ENCODE data around the gene TWIST1. TPM values are rescaled to one million over a fixed set of nuclear protein-coding genes. Genes with fewer than 3 reads are reported as not detected.

Gene TWIST1
- total RNA-seq, 1 experiment from 2014 or later, result not detected

- H3K23ac ChIP-seq (ENCODE audit: insufficient read length, low read depth, low read length), result no peak overlapping the region
- Mint-ChIP-seq H3K9me3 (peaks cover 0 to 2% of the 10 kb centered on the region in 2 experiments; a peak in 1 of 5 replicates), H3K36me3 (ENCODE audit: insufficient read depth in 1 of 3, low read depth in 3 of 3) (no peaks in the 10 kb centered on the region), H3K4me3 (no peak overlapping the region), H3K27ac (no peak overlapping the region), H3K4me1 (peaks cover 44 to 50% of the 10 kb centered on the region in 2 experiments), H3K27me3 (ENCODE audit: low read depth) (peaks cover 93% of the 10 kb centered on the region)
- no peak overlapping the region for H4K91ac ChIP-seq (ENCODE audit: insufficient read length, low read depth, low read length)
- WGBS (ENCODE audit: extremely low coverage, insufficient read length, low lambda C conversion rate), result no CpG with 5 or more reads among the region's 4 CpGs
- no peak overlapping the region for H3T11ph ChIP-seq (ENCODE audit: low read length)
- H3K4me2 ChIP-seq (ENCODE audit: insufficient read depth, insufficient read length, low read length), result no peak overlapping the region
- H3K18ac ChIP-seq (ENCODE audit: insufficient read length, low read depth, low read length), result no peak overlapping the region
- H2AFZ ChIP-seq (ENCODE audit: low read length), result no peak overlapping the region
- H3K9me3 ChIP-seq (ENCODE audit: control insufficient read depth, low read depth, low read length), result no peaks in the 10 kb centered on the region
- H3K79me2 ChIP-seq (ENCODE audit: insufficient read depth, low read length), result no peaks in the 10 kb centered on the region
- no peak overlapping the region for H2BK120ac ChIP-seq (ENCODE audit: low read depth, low read length, poor library complexity, severe bottlenecking)
- peaks cover 8% of the 10 kb centered on the region for H3K4me1 ChIP-seq (ENCODE audit: insufficient read depth, low read length)
- H2AK5ac ChIP-seq (ENCODE audit: insufficient read length, low read length), result no peak overlapping the region
- H3K9ac ChIP-seq (ENCODE audit: extremely low read depth, insufficient read length, low read length), result no peak overlapping the region
- H3K56ac ChIP-seq (ENCODE audit: insufficient read length, low read depth, low read length), result no peak overlapping the region
- no peak overlapping the region for H3K27ac ChIP-seq (ENCODE audit: insufficient read length, low read depth, low read length)
- no peak overlapping the region for H3K4ac ChIP-seq (ENCODE audit: low read depth, low read length)
- H4K5ac ChIP-seq (ENCODE audit: insufficient read length, low read depth, low read length), result no peak overlapping the region
- H2BK12ac ChIP-seq (ENCODE audit: insufficient read length, low read depth, low read length), result no peak overlapping the region
- H3K27me3 ChIP-seq (ENCODE audit: insufficient read depth, low read length), result peaks cover 45% of the 10 kb centered on the region
- H2BK15ac ChIP-seq (ENCODE audit: low read depth, low read length), result no peak overlapping the region
- H3K23me2 ChIP-seq (ENCODE audit: insufficient read length, low read depth, low read length, poor library complexity, severe bottlenecking), result peaks cover 24% of the 10 kb centered on the region
- no peaks in the 10 kb centered on the region for H4K20me1 ChIP-seq (ENCODE audit: control insufficient read depth, insufficient read depth, insufficient read length)
- H3K79me1 ChIP-seq (ENCODE audit: insufficient read depth, low read depth, low read length, poor library complexity, severe bottlenecking), result no peaks in the 10 kb centered on the region
- no peak overlapping the region for H4K8ac ChIP-seq (replicated peaks; ENCODE audit: insufficient read length, low read depth, low read length)
- H2BK5ac ChIP-seq (ENCODE audit: insufficient read length, low read length), result no peak overlapping the region
- H3K14ac ChIP-seq (ENCODE audit: insufficient read depth, low read length), result no peak overlapping the region
- H2BK20ac ChIP-seq (ENCODE audit: low read depth, low read length, poor library complexity, severe bottlenecking), result no peak overlapping the region
- no peak for TF ChIP-seq CTCF (conservative IDR thresholded peaks at IDR 0.05)
- DNase-seq, result no peak
Observed at GRCh38 chr7:19104811-19105210, 12.6 kb downstream of the TWIST1 start.
